IPS-18c (cell line): Measurements from ENCODE around the gene SIGLEC9.

Experiments
- H3K4me3 ChIP-seq: 2 replicates; pipeline ENCODE4 v1.7.0; 2013; ENCODE audit warnings: low read depth, mild to moderate bottlenecking, low read length, moderate library complexity; ENCODE audit not compliant: insufficient read depth
- H3K9me3 ChIP-seq: one replicate; pipeline ENCODE4 v1.6.1; 2013; ENCODE audit warnings: mild to moderate bottlenecking, low read length, moderate library complexity; ENCODE audit not compliant: control insufficient read depth, insufficient read depth

Gene SIGLEC9

DNA sequence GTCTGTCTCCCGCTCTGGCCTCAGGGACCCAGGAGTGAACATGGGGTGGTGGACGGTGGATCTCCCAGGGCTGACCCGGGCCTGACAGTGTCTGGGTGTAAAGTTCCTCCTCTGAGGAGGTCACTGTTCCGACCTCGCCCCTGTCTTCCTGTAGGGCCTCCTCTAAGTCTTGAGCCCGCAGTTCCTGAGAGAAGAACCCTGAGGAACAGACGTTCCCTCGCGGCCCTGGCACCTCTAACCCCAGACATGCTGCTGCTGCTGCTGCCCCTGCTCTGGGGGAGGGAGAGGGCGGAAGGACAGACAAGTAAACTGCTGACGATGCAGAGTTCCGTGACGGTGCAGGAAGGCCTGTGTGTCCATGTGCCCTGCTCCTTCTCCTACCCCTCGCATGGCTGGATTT lies at the start of gene SIGLEC9:
TSS of gene SIGLEC9 (plus strand) at position 178 of the 400 bp plus-strand sequence. CDS start at position 247, 69 bp downstream.
- H3K4me3 ChIP-seq: no peak within 1 kb of the TSS
- no peaks in the 10 kb centered on the region for H3K9me3 ChIP-seq

DNA sequence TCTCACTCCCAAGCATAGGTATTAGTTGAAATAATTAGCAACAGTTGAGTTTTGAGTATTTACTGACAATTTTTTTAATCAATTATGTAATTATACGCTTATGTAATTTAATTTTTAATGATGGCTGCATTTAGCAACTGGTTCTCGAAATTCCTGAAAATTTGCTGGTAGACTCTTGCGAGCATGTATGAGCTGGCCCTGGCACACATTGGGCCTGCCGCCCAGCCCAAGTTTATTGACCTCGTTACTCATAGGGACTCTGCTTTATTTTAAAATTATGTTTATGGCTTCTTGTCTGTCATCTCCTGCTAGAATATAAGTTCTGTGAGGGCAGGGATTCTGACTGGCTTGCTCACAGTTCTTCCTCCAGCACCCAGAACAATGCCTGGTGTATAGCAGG lies 48.7 kb upstream of the SIGLEC9 start:
- Histone ChIP-seq H3K9me3 (no peaks in the 10 kb centered on the region), H3K4me3 (no peak overlapping the region)

DNA sequence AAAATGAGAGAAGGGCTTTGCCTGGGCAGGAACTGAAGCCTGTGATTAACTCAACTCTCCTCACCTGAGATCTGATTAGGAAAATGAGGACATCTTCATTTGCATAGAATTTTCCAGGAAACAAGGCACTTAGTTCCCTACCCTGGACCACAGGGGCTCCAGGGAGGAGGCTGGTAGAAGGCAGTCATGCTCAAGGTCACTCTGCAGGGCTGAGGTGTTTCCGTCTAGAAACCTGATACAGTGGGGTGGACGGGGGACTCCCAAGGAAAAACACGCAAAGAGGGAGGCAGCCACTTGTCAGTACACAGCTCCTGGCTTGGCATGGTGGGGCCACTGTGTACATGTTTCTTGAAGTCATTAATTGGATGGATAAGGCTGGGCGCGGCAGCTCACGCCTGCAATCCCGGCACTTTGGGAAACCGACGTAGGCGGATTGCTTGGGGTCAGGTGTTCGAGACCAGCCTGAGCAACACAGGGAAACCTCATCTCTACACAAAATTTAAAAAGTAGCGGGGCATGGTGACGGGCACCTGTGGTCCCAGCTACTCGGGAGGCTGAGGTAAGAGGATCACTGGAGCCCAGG lies 48.0 kb upstream of the SIGLEC9 start:
- Histone ChIP-seq H3K4me3 (no peak overlapping the region), H3K9me3 (no peaks in the 10 kb centered on the region)

DNA sequence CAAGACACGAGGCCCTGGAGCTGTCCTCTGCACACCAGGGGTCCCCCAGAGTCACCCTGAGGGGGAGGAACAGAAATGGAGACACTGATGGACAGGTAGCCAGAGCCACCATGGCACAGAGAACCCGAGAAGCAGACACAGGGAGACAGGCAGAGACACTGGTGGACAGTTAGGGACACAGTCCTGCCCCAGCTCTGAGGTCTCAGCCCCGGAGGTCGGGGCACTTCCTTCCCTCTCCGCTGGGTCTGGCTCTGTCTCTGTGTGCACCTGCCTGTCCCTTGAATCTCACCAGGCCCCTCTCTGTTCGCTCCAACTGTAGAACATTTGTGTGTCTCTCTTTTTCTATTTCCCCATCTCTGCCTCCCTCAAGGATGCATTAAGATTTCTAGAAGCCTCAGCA lies 46.6 kb upstream of the SIGLEC9 start:
- Histone ChIP-seq H3K4me3 (no peak overlapping the region), H3K9me3 (no peaks in the 10 kb centered on the region)

DNA sequence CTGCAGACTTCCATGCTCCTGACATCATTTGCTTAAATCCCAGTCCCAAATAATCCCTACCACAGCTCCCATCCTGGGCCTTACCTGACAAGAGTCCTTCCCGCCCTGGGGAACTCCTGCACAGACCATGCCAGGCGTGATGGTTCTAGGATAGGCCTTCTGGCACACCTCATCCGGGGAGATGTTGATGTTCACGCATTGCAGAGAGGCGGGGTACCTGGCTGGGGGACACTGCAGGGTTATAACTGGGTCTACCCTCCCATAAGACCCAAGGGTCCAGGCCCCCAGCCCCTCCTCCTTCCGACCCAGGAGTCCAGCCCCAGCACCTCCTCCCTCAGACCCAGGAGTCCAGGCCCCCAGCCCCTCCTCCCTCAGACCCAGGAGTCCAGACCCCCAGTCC lies 46.0 kb upstream of the SIGLEC9 start:
- Histone ChIP-seq H3K4me3 (no peak overlapping the region), H3K9me3 (no peaks in the 10 kb centered on the region)

DNA sequence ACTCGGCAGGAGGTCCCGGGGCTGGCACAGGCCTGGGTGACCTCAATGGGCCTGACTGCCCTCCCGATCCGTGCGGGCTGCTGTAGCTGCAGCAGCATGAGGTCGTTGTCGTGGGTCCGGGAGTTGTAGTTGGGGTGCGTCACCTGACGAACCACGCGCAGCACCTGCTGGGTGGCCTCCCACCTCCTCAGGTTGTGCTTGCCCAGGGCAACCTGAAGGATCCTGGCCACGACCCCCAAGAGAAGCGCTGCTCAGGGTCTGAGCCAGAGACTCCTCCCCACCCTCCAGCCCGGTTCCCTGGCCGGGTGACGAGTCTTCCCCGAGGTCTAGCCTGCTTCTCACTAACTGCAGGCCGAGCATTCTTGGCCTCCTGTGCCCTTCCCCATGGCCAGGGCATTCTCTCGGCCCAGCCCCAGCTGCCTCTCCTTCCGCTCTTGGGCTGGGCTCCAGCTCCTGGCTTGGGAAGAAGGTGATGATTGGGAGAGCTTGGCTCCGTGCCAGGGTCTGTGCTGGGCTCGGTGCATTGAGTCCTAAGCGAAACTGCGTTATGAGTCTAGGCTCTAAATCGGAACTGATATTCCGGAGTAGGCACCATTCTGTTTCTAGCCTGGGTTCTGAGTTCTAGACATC lies 45.1 kb upstream of the SIGLEC9 start:
- no peaks in the 10 kb centered on the region for H3K9me3 ChIP-seq

DNA sequence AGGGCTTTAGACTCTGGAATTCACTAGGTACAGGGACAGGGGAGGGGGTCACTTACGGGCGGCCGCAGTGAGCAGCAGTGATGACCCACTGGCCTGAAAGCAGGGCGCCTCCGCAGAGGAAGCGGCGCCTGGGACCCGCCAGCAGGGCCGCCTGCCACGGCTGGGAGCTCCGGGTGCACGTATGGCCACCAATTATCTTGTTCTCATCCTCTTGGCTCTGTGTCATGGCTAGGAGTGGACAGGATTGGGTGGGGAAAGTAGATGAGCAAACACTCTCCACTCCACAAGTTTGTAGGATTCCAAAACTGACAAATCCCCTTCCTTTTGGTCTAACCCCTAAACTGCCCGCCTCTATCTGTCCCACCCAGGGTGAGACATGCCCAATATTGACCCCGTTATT lies 43.2 kb upstream of the SIGLEC9 start:
- Histone ChIP-seq H3K9me3 (no peaks in the 10 kb centered on the region), H3K4me3 (no peak overlapping the region)

More for the DNA sequence above, 45.1 kb upstream of the SIGLEC9 start:
- H3K4me3 ChIP-seq: no peak overlapping the region

DNA sequence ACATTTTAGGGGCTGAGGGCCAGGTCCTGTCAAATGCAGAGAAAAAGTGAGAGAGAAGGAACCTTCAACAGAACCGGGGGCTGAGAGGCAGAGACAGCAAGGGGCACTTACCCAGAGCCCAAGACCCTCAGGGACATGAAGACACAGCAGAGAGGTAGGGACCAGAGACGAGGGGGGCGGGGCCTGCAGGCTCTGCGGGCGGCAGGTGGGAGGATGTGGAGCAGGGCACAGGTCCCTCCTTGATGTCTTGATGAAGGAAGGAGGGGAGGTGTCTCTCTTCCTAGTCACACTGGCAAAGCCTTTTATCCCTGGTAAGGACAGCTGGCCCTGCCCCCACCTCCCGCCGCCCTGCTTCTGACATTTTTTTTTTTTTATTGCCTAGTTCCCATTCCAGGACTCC lies 42.1 kb upstream of the SIGLEC9 start, which contains the start of gene KLK14:
TSS of gene KLK14 (minus strand) at position 277 of the 400 bp plus-strand sequence. CDS start at position 4, 273 bp downstream.
- Histone ChIP-seq H3K9me3 (no peaks in the 10 kb centered on the region), H3K4me3 (no peak within 1 kb of the TSS)

DNA sequence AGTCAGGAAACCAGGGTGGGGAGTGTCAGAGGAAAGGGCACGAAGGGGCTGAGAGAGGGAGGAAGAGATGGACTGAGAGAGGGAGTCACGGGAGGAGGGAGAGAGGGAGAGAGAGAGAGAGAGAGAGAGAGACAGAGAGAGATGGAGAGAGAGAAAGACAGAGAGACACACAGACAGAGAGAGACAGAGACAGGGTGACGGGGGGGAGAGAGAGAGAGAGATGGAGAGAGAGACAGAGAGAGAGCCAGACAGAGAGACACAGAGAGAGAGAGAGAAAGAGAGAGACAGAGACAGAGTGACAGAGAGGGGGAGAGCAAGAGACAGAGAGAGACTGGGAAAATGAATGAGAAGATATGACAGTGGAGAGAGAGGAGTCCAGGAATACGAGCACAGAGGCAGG lies 41.5 kb upstream of the SIGLEC9 start:
- H3K4me3 ChIP-seq: no peak overlapping the region
- H3K9me3 ChIP-seq: no peaks in the 10 kb centered on the region

DNA sequence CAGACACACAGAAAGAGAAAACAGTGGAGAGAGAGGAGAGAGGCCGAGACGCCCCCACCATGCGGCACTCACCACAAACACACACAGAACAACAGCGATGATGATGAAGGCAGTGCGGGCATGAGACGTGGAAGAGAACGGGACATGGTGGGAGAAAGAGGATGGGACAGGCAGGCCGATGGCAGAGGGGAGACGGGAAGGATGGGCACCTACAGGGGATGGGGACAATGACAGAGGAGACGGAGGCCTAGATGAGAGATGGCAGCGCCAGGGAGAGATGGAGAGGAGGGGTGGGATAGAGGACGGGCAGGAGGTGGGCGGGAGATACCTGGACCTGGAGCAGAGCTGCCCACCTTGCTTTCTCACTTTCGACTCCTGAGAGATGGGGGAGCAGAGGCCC lies 40.9 kb upstream of the SIGLEC9 start:
- Histone ChIP-seq H3K9me3 (no peaks in the 10 kb centered on the region), H3K4me3 (no peak overlapping the region)

DNA sequence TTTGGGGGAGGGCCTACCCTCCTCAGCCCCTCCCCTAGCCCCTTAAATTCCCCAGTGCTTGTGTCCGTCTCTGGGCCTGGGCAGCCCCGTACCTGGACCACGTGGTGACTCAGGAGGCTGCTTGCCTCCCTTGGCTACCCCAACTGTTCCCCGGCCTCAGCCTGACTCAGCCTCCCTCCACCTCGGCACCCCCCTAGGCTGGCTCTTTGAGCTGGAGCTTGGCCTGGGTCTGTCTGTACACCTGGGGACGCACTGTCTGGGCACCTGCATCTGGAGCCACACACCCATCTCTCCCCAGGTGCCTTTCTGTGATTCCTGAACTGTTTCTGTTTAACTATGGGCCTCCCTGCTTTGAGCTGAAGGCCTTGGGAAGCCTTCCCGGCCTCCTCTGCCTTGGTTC lies 40.2 kb upstream of the SIGLEC9 start:
- no peak overlapping the region for H3K4me3 ChIP-seq
- no peaks in the 10 kb centered on the region for H3K9me3 ChIP-seq

DNA sequence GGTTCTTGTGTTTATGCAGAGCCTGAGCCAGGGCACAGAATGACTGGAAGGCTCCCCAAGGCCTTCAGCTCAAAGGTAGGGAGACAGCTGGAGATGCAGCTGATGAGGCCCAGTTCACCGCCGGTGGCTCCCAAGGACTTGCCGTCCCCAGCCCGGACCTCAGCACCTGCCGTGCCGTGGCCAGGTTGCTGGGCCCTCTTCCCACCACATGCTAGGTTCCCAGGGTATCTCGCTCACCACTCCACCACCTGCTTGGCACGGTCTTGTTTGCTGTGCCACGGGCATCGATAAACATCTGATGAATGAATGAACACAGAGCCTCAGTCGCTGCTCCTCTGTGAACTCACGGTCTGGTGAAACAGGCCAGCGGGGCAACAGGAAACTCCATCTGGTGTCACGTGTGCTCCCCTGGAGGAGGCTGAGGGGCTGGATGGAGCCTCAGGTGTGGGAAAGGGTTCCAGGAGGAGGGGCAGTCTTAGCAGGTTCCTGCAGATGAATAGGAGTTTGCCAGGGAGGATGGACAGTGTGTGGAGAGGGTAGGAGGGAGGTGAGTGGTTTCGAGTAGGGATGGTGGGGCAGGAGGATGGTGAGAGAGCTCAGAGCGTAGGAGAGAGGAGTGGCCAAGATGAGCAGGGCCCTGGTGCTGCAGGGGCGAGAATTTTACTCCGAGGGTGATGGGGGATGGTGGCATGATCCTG lies 38.4 kb upstream of the SIGLEC9 start:
- Histone ChIP-seq H3K4me3 (no peak overlapping the region), H3K9me3 (no peaks in the 10 kb centered on the region)

DNA sequence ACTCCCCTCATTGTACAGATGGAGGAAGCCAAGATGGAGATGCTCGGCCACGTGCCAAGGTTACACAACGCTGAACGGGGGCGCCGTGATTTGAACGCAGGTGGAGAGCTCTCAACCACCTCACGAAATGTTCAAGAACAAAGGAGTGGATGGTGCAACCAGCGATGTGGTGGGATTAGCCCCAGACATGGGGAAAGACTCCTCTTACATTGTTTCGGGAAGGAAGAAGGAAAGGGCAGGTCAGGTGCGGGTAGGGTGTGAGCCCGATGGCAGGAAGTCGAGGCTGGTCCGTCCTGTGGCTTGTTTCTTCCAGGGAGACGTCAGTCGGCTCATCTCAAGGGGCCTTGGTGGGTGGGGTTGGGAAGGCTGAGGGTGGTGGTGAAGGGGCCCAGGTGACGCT lies 34.9 kb upstream of the SIGLEC9 start:
- no peaks in the 10 kb centered on the region for H3K9me3 ChIP-seq
- no peak overlapping the region for H3K4me3 ChIP-seq

DNA sequence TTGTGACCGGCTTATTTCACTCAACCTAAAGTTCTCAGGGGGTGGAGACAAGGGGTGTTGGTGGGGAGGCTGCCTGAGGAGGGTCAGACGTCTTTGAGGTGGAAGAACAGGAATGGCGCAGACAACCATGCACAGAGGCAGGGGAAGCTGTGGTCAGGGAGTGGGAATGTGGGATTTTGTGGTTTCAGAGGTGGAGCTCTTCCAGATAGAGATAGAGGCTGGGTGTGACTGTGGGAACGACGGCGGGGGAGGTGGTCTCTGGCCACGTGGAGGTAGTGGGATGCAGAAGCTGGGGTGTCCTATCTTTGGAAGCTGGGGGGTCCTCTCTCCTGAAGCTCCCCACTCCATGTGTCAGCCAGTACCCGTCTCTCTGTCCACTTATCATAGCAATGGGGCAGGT lies 34.2 kb upstream of the SIGLEC9 start:
- H3K9me3 ChIP-seq: no peaks in the 10 kb centered on the region
- H3K4me3 ChIP-seq: no peak overlapping the region

DNA sequence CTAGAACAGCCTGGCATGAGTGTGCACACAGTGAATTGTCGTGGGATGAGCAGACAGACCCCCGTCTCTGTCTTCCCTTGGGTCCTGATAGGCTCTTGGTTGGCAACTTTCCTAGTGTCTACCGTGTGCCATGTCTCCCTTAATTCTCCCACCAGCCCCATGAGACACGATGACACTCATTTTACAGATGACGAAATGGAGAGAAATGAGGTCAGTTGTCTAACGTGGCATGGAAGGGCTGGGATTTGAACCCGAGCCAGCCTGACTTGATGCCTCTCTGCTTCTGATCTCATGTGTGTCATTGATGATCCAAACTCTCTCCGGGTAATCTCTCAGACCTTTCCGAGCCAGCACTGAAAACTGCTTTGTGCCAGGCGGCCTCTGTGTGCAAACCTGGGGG lies 33.6 kb upstream of the SIGLEC9 start:
- Histone ChIP-seq H3K4me3 (no peak overlapping the region), H3K9me3 (no peaks in the 10 kb centered on the region)

DNA sequence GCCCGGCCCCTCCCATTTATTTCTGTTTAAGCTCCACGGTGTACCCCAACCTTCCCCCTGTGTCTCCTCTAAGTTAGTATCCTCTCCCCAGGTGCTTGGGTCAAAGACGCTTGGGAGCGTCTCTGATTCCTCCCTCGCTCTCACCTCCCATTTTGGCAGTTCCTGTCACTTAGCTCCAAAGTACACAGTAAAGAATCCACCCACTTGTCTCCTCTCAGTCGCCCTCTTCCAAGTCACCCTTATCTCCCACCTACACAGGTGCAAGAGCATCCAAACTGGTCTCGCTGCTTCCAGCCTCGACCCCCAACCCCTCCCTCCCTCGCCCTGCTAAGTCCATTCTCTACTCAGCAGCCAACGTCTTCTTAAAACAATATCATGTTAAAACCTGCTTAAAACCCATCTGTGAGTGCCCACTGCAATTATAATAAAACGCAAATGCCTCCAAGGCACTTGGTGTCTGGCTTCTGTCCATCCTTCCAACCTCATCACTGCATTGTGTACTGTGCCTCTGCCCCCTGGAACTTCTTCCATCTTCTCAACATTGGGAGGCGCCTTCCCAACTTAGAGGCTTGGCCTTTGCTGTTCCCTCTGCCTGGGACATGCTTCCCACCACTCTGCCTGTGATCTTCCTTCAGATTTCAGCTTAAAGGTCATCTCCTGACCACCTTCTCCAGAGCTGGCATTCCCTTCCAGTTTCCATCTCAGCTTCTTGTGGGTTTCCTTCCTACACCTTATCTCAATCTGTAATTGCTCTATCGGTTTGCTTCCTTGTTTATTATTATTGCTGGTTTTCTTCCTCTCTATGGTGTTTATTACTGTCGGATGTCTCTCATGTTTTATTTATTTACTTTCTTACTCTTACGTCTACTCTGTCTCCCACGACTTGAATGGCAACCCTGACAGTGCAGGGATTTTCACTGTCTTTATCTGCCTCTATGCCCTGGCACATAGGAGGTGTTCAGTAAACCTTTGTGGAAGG lies 32.5 kb upstream of the SIGLEC9 start:
- H3K9me3 ChIP-seq: no peaks in the 10 kb centered on the region
- no peak overlapping the region for H3K4me3 ChIP-seq

DNA sequence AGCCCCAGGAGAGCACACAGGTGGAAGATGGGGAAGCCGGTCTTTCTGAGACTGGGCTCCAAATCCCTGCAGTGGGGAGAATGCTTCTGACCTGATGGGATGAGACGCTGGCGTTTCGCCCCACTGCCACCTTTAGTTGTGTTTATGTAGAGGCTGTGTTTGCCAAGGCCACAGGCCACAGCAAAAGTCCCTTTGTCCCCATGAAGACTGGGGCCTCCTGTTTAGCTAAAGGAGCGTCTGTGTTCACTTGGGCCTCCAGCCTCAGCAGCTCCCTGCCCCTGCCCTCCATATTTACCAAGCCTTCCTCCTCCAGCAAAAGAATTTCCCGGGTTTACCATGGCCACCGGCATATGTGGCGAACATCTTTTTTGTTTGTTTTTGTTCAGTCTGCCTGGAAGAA lies 31.6 kb upstream of the SIGLEC9 start:
- Histone ChIP-seq H3K4me3 (no peak overlapping the region), H3K9me3 (no peaks in the 10 kb centered on the region)
